ENCODE results near the gene SAPCD1. TPM values are rescaled to one million over a fixed set of nuclear protein-coding genes. Genes with fewer than 3 reads are reported as not detected.
A peak's percentile ranks its signal among the peaks of the same experiment; 100 is the strongest.

Gene SAPCD1
- total and polyA plus RNA-seq, 10 of the 15 experiments (the other 5 are each of a cell fraction or from before 2014, with no cell fraction given) = 1.6 to 13.0 (median 5.4) TPM

GRCh38 chr6:31776989-31777666 lies 14.7 kb downstream of the SAPCD1 start, which contains the start of gene VWA7 (continued):
- TF ChIP-seq CUX1 (IDR thresholded peaks at IDR 0.05; ENCODE audit: insufficient replicate concordance, low read depth, low read length) (no peak), CHD1 (IDR thresholded peaks at IDR 0.05; ENCODE audit: low read depth, low read length) (no peak), NR2C1 (IDR thresholded peaks at IDR 0.05) (no peak), JUND (IDR thresholded peaks at IDR 0.05; ENCODE audit: low read depth, low read length) (peak; percentile 58; the same call in 1 of the 2 replicates), EP300 (IDR thresholded peaks at IDR 0.05; ENCODE audit: borderline replicate concordance in 1 of 2, control insufficient read depth in 1 of 2, low read depth in 2 of 2, low read length in 2 of 2) (peak; percentile 33 to 39; a peak in 2 of 4 replicates), PAX8 (IDR thresholded peaks at IDR 0.05) (no peak), TBL1XR1 (IDR thresholded peaks at IDR 0.05; ENCODE audit: low read depth, low read length) (peak; percentile 86; the same call in 1 of the 2 replicates), ZNF217 (IDR thresholded peaks at IDR 0.05) (no peak), IRF4 (IDR thresholded peaks at IDR 0.05; ENCODE audit: low read depth, low read length) (0 out of 2 replicates have a peak, but pooled peaks have one; percentile 31)

All from GM12878 (cell line).